Measurements from ENCODE around the gene PCIF1. TPM values are rescaled to one million over a fixed set of nuclear protein-coding genes. Genes with fewer than 3 reads are reported as not detected.
A peak's percentile ranks its signal among the peaks of the same experiment; 100 is the strongest.

PCIF1 gene
- total RNA-seq, 4 donors from 2014 or later: 10.4 to 36.8 (median 16.4) TPM

DNA sequence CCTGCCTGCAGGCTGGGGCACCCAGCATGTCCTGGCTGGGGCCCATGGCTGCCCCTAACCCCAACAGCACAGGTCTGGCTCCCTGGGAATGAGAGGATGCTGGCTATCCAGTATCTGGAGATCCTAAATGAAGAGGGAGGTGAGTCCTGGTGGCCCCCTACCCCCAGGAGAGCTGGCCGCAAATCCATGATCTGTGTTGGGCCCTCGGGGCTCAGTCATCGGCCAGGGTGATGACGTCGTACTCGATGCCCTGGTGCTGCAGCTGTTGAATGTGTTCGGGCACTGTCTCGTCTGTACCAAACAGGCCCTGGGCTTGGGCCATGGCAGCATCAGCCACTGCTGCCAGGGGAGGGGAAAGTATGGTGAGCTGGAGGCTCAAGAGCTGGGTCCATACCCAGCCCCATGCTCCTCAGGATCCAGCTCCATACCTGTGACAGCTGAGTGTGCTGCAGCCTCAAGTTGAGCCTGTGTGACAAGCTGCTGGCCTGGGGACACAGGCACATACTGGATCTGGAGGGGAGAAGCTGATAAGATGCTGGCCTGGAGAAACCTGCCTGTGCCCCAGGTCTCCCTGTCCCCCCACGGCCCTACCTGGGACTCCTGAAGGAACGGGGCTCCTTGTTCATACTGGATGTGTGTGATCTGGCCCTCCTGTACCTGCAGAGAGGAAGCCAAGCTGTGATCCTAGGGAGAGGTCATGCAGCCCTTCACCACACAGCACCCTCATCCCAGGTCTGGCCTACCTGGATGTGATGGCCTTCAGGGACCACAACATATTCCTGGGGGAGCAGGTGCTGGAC, 14.5 kb downstream of the PCIF1 start:
- WGBS, 2 donors: 56% methylated on average over 5 of the region's 10 CpGs; no CpG with 5 or more reads in 1 of the 2 donors
- H3K4me3 ChIP-seq: no peak overlapping the region
- peak overlapping the region in 3 of 4 donors; percentile 11 to 84 (median 79) for H3K27ac ChIP-seq
- H3K4me1 ChIP-seq: peaks cover 22 to 82% (median 27%) of the 10 kb centered on the region in 3 donors
- no peaks in the 10 kb centered on the region for H3K27me3 ChIP-seq
- no peak for DNase-seq
- peaks cover 59 to 100% (median 61%) of the 10 kb centered on the region in 3 donors for H3K36me3 ChIP-seq
- intact Hi-C loops (cut with DNase I): loop anchor here (10.0 kb wide), 1 partner anchor 54 kb away; the partner anchor contains the start of genes CTSA and NEURL2
- TF ChIP-seq, protein P1, sequence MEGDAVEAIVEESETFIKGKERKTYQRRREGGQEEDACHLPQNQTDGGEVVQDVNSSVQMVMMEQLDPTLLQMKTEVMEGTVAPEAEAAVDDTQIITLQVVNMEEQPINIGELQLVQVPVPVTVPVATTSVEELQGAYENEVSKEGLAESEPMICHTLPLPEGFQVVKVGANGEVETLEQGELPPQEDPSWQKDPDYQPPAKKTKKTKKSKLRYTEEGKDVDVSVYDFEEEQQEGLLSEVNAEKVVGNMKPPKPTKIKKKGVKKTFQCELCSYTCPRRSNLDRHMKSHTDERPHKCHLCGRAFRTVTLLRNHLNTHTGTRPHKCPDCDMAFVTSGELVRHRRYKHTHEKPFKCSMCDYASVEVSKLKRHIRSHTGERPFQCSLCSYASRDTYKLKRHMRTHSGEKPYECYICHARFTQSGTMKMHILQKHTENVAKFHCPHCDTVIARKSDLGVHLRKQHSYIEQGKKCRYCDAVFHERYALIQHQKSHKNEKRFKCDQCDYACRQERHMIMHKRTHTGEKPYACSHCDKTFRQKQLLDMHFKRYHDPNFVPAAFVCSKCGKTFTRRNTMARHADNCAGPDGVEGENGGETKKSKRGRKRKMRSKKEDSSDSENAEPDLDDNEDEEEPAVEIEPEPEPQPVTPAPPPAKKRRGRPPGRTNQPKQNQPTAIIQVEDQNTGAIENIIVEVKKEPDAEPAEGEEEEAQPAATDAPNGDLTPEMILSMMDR (IDR thresholded peaks at IDR 0.05): no peak
- no peaks in the 10 kb centered on the region for H3K9me3 ChIP-seq

DNA sequence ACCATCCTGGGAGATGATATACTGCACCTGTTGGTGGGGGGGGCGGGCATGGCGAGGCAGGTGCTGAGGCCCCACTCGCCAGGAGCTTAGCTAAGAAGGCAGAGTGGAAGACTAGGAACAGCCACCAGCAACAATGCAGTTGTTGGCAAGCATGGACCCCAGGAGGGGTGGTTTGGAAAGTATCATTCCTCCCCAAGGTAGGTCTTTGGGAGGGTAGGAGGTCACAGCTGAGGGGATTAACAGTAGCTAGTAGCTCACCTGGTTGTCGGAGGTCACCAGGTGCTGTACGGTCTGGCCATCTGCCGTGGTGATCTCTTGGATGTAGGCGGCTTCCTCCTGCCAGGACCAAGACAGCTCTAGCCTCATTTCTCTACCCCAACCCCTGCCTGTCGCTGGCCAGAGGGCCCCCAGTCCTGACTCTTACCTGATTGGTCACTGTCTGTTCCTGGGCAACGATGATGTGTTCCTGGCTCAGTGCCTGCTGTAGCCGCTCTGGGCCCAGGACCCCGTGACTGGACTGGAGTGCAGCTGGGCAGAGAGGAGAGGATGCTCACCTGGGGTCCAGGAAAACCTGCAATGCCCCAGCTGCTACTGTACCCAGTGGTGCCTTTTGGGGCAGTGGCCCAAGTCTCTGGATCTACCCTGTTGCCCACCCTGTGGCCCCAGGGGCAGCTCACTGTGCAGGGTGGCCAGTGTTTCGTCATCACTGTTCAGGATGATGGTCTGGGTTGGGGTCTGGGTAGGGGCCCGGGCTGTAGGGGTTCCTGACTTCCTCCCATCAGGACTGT, 15.3 kb downstream of the PCIF1 start:
- intact Hi-C loops (cut with DNase I): loop anchor here (10.0 kb wide), 1 partner anchor 55 kb away; the partner anchor contains the start of genes CTSA and NEURL2
- TF ChIP-seq POLR2A (IDR thresholded peaks at IDR 0.05): no peak
- TF ChIP-seq, protein P1 (IDR thresholded peaks at IDR 0.05): no peak
- WGBS, 2 donors: 90 to 97% methylated on average over 4 to 6 of the region's 13 CpGs
- no peak overlapping the region for H3K4me3 ChIP-seq
- H3K9me3 ChIP-seq: no peaks in the 10 kb centered on the region
- DNase-seq: no peak
- no peaks in the 10 kb centered on the region for H3K27me3 ChIP-seq
- peak overlapping the region in 1 of 4 donors; percentile 21 for H3K27ac ChIP-seq
- peaks cover 56 to 95% (median 61%) of the 10 kb centered on the region in 3 donors for H3K36me3 ChIP-seq
- peaks cover 17 to 74% (median 27%) of the 10 kb centered on the region in 3 donors for H3K4me1 ChIP-seq

DNA sequence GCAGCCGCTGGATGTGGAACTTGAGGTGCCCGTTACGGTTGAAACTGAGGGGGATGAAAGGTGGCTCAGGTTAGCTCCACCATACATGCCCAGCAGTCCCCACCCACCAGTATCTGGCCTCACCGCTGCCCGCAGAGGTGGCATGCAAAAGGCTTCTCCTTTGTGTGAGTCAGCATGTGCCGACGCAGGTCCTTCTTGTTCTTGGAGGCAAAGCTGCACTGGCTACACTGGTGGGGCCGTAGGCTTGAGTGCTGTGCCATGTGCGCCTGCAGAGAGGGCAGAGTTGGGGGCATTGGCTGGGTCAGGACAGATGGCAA, 15.8 kb downstream of the PCIF1 start:
- no peak for DNase-seq
- Histone ChIP-seq H3K27me3 (no peaks in the 10 kb centered on the region), H3K4me3 (no peak overlapping the region), H3K4me1 (peaks cover 13 to 69% (median 26%) of the 10 kb centered on the region in 3 donors), H3K36me3 (peaks cover 51 to 91% (median 59%) of the 10 kb centered on the region in 3 donors), H3K27ac (peak overlapping the region in 1 of 4 donors; percentile 21), H3K9me3 (no peaks in the 10 kb centered on the region)
- WGBS, 2 donors: 49% methylated on average over 5 of the region's 9 CpGs; no CpG with 5 or more reads in 1 of the 2 donors
- intact Hi-C loops (cut with DNase I): no loop called here
- TF ChIP-seq, protein P1 (IDR thresholded peaks at IDR 0.05): no peak

DNA sequence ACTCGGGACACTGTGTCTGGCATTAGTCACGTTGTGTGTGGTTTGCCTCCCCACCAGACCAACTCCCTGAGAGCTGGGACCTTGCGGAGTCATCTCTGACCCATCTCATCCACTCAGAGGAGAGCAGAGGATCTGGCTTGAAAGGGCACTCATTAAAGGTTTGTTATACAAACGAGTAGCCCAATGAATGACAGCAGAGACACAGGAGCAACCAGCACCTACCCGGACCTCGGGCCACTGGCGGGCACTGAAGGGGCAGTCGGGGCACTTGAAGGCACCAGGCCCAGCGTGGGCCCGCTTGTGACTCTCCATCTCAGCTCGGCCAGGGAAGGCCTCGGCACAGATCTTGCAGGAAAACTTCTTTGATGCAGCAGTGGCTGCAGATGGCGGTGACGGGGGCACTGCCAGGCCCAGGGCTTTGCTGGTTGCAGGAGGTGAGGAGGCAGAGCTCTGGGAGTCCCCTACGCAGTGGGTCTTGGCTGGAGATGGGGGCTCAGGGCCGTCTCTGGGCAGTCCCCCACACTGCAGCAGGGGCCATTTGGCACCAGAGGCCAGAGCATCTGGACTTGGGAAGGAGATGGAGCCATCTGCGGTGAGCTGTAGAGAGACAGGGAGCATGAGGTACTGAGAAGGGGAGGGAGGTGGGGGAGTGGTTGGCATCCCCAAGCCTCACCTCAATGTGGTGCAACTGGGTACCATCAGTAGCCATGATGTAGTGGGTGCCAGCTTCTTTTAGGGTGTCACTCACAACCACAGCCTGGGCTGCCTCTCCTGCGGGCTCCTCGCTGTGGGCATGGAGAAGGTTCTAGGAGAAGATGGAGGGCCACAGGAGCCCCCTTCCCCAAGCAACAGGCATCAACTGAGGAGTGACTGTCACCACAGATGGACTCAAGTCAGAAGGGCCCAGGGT, 17.7 kb downstream of the PCIF1 start:
- H3K36me3 ChIP-seq: peaks cover 43 to 91% (median 45%) of the 10 kb centered on the region in 3 donors
- no peaks in the 10 kb centered on the region for H3K27me3 ChIP-seq
- WGBS, 2 donors: 80 to 100% methylated on average over 2 to 6 of the region's 19 CpGs
- peaks cover 0 to 50% (median 9%) of the 10 kb centered on the region in 3 donors for H3K4me1 ChIP-seq
- H3K4me3 ChIP-seq: no peak overlapping the region
- TF ChIP-seq, protein P1 (IDR thresholded peaks at IDR 0.05): no peak
- no peak for TF ChIP-seq POLR2A (IDR thresholded peaks at IDR 0.05)
- no peak overlapping the region for H3K27ac ChIP-seq
- no peaks in the 10 kb centered on the region for H3K9me3 ChIP-seq
- intact Hi-C loops (cut with DNase I): no loop called here
- DNase-seq: no peak
